Fibroblast of lung (primary cell): ENCODE data around the gene FRMD4A.

Experiments used
- CTCF ChIP-seq, 2 donors: IDR thresholded peaks in 1 of 2; conservative IDR thresholded peaks in 1 of 2; 1 replicate in 1 of 2; 2 replicates in 1 of 2; pipeline ENCODE4 v1.5.1; 2011 to 2012; ENCODE audit warnings: low read length in 2 of 2, control low read depth in 1 of 2, inconsistent platforms in 1 of 2, low read depth in 1 of 2, mild to moderate bottlenecking in 1 of 2
- EZH2 ChIP-seq: IDR thresholded peaks from 2 replicates; pipeline ENCODE4 v1.5.1; 2012; ENCODE audit warnings: low read length, control low read depth, mild to moderate bottlenecking; ENCODE audit errors: missing control alignments

- TF ChIP-seq CTCF (conservative IDR thresholded peaks at IDR 0.05 in 1 of 2, IDR thresholded peaks at IDR 0.05 in 1 of 2; ENCODE audit: low read depth in 1 of 2, low read length in 2 of 2), result no peak
- no peak for TF ChIP-seq EZH2
Observed at GRCh38 chr10:13820964-13821337, 509.8 kb downstream of the FRMD4A start.
